Left forelimb (tissue), 1 donor: Measurements from ENCODE around the gene DFFB.

Source experiments
- DNase-seq: peaks from one replicate; pipeline ENCODE4 v3.0.0-alpha.2; 2018; ENCODE audit warnings: low spot score

DFFB gene

GRCh38 chr1:3896396-3897000 is 39.2 kb downstream of the DFFB start:
- no peak for DNase-seq

GRCh38 chr1:3898475-3898735 is 41.1 kb downstream of the DFFB start:
- no peak for DNase-seq

DNA sequence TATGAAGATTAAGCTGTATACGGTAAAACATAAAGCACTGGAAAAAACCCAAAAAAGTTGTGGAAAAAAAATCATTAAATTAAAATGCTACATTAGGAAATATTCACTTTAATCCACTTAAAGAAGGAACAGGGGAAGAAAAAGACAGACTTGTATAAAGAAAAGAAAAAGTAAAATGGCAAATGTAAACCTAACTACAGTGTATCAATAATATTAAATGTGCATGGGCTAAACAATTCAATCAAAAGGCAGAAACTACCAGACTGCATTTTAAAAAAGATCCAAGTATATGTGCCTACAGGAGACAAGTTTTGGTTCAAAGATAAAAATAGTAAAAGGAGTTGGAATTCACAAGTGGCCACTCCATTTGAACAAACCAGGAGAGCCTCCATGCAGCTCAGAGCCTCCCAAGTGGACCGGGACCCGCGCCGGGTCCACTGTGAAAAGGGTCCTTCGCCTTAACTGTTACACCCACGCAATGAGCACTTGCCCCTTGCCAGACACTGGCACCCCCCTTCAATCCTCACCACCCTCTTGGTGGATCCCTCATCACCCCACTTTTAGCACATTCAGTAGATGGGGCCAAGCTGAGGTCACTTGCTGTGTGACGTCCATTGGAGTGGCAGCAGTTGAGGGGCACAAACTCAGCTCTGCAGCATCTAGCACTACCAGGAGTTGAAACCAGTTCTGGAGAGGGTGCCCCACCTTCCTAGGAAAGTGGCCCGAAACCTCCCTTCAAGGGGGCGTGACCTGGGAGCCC is 41.9 kb downstream of the DFFB start:
- no peak for DNase-seq

DNA sequence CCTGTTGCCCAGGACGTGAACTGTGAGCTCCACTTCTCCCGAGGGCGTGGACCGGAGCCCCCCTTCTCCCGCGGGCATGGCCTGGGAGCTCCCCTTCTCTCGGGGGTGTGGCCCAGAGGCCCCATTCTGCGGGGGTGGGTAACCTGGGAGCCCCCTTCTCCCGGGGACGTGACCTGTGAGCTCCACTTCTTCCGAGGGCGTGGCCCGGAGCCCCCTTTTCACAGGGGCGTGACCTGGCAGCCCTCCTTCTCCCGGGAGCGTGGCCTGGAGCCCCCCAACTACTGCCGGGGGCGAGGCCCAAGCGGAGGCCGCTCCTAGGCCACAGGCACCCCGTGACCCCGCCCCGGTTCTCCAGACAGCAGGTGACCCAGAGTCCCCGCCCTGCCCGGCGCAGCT is 42.5 kb downstream of the DFFB start:
- DNase-seq, result no peak

- peak; percentile 97 for DNase-seq
Observed at GRCh38 chr1:3900150-3900968, 43.1 kb downstream of the DFFB start, which contains the start of gene C1orf174. TSS of gene C1orf174 (minus strand) at chr1:3900272. CDS start at chr1:3900186, 86 bp downstream.

DNA sequence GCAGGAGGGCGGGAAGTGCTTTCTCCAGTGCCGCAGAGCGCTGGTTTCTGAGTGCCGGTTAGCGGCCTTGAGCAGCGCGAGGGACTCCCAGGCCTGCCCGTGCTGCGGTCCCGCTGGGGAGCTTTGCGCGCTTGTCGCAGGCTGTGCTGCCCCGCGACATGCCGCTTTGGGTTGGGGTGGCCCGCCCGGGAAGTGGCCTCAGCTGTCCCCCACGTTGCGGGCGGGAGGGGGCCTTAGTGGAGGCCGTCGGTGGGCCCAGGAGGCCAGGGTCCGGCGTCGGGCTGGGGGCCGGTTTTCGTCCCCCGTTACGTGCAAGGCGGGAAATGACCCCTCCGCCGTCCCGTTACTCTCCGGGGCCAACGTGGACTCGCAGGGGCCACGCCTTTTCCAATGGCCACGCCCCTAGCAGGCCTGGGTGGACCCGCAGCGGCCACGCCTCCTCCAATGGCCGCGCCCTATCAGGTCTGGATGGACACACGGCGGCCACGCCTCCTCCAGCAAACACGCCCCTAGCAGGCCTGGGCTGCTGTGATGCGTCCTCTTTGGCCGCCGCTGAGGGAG is 43.8 kb downstream of the DFFB start:
- DNase-seq, result peak; percentile 94

- DNase-seq, result no peak
Observed at GRCh38 chr1:3902111-3902511, 44.8 kb downstream of the DFFB start.

DNA sequence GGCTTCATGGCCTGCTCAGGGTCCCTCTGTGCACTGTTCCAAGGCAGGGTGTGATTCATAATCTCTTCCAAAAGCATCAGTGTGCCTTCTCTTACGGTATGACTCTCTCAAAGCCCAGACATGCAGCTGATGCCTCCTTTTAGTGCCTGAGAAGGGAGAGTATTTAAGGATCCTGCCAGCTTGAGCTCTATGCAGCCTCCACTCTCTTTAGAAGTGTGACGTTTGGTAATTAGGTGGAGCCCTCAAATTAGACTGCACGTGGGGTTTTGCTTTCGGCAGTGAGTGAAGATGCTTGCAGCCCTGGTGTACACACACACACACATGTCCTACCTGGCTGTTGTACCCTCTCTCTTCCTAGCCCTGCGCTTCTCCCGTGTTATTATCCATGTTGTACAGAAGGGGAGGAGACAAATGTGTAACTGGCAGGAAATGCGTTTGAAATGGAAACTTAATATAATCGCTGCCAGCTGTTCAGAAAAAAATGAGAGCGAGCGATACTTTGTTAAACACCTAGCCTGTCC is 45.4 kb downstream of the DFFB start:
- no peak for DNase-seq

DNA sequence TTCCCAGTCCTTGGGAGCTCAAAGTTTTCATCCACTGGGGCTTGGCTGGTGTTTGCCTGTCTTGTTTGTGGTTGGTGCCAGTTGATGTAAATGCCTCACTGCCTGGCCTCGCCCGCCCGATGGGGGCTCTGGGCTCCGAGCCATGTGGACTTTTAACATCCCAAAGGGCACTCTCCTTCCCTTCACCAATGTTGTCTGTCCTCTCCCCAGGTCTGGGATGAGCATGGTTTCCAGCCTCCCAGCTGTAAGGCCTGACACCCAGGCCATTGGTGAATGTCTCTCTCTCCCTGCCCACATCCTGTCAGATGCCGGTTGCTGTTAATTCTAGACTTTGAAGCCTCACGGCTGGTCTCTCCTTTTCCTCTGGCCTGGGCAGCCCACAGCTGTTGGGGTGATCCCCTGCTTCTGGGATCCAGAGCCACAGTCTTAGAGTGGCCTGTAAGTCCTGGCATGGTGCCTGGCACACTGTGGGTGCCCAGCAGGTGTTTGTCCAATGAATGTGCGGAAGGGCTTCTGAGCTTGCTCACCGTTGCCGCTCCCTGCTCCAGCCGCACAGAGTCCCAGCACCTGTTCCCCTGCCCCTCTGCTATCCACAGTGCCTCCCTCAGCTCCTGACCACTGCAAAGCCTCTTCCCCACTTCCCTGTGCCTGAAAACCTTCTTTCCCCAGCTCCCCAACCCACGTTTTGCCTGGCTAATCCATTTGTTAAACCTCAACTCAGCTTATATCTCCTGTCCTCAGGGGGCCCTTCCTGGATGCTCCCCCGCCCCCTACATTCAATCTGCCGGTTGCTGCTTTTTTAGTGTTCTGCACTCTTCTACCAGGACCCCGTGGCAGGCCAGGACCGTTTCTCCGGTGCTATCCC is 46.1 kb downstream of the DFFB start:
- DNase-seq, result no peak

GRCh38 chr1:3904006-3904842 is 46.9 kb downstream of the DFFB start:
- DNase-seq, result no peak

- no peak for DNase-seq
Observed at GRCh38 chr1:3904843-3905185, 47.5 kb downstream of the DFFB start.

DNA sequence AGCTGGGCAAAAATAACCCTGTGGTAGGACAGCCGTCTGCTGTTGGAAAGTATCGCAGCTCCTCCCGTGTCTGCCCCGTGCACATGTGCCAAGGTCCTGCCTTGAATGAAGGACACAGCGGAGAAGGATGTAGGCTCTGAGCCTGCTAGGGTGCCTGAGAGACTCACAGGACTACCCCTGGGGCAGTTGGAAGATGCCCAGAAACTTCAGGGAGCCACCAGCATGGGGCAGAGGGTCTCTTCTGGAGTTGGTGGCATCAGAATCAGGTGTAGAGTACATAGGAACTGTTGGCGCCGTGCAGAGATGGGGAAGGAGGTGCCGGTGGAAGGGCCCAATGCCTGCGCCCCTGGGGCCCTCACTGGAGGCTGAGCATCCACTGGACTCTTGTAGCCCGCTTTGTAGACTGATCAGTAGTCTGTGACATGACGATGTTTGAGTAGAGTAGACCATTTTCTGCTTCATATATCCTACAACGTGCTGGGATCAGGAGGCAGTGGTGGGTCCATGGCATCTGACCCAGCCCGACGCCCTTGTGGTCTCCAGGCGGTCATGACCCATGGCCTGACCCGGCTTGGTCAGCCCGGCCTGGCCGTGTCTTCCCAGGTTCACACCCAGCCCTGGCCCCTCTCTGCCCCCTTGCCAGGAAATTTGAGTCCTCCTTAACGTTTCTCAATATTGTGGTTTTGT is 48.1 kb downstream of the DFFB start:
- no peak for DNase-seq

GRCh38 chr1:3905953-3906671 is 48.8 kb downstream of the DFFB start:
- DNase-seq, result no peak

DNA sequence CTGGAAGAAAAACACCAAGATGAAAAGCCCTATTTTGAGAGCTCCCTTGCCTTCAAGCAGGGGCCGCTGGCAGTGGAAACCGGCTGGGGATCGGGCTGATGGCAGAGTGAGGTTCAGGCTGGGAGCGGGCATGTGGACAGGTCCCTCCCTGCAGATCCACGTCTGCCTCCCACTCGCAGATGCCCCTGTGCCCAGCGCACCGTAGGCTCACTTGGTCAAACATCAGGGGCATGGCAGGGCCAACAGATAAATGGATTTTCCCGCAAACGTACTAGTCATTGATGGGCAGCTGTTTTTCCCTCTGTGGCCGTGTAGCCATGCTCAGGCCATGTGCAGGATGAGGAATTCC is 49.4 kb downstream of the DFFB start:
- no peak for DNase-seq

DNA sequence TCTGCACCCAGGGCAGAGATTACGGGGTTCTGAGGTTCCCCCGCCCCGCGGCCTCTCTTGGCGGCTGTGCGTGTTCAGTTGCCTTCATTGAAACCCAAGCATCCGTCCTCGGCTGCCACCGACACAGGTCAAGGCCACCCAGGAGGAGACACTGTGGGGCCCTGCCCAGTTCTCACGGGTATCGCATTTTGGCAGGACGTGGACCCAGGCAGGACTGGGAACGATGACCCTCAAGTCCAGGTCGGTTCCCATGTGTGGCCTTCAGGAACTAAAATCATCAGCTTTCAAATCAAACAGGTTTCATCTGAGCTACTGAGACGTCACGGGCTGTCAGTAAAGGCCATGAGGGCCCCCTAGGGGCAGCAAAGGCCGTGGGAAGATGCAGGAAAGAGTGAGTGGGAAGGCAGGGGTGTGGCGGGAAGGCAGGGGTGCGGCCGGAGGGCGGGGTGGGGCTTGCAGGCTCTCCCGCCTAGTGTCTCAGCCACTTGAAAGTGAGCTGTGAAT is 49.8 kb downstream of the DFFB start:
- no peak for DNase-seq

- DNase-seq, result no peak
Observed at GRCh38 chr1:3907621-3908165, 50.4 kb downstream of the DFFB start.

- DNase-seq, result no peak
Observed at GRCh38 chr1:3908886-3909517, 51.7 kb downstream of the DFFB start.

GRCh38 chr1:3909615-3910014 is 52.3 kb downstream of the DFFB start:
- DNase-seq, result no peak
